ENCODE measurements around the gene RGSL1. TPM values are rescaled to one million over a fixed set of nuclear protein-coding genes. Genes with fewer than 3 reads are reported as not detected.

The RGSL1 gene
- total and polyA plus RNA-seq, 10 donors: not detected

- 77 to 88% (median 78%) methylated on average over 1 of the region's 1 CpG for WGBS, 5 donors
- TF ChIP-seq CTCF (IDR thresholded peaks at IDR 0.05 in 8 of 11, conservative IDR thresholded peaks at IDR 0.05 in 3 of 11): no peak
- TF ChIP-seq POLR2A (IDR thresholded peaks at IDR 0.05): no peak
- TF ChIP-seq POLR2AphosphoS5 (IDR thresholded peaks at IDR 0.05): no peak
- Histone ChIP-seq H3K4me1 (no peaks in the 10 kb centered on the region), H3K4me3 (no peak overlapping the region), H3K36me3 (no peaks in the 10 kb centered on the region), H3K27ac (no peak overlapping the region), H3K27me3 (replicated peaks in 1 of 7) (peaks cover 0 to 27% (median 0%) of the 10 kb centered on the region in 7 donors), H3K9me3 (peaks cover 0 to 11% (median 0%) of the 10 kb centered on the region in 8 donors)
- intact Hi-C loops (cut with DNase I; ENCODE audit: low total_unique reads): no loop called here
- no peak for DNase-seq
Observed at GRCh38 chr1:182406012-182406411, 43.9 kb upstream of the RGSL1 start.

GRCh38 chr1:182407724-182408123 lies 42.2 kb upstream of the RGSL1 start:
- Histone ChIP-seq H3K9me3 (peaks cover 0 to 11% (median 0%) of the 10 kb centered on the region in 8 donors), H3K4me3 (no peak overlapping the region), H3K27me3 (replicated peaks in 1 of 7) (peaks cover 0 to 23% (median 0%) of the 10 kb centered on the region in 7 donors), H3K4me1 (no peaks in the 10 kb centered on the region), H3K27ac (no peak overlapping the region), H3K36me3 (no peaks in the 10 kb centered on the region)
- intact Hi-C loops (cut with DNase I; ENCODE audit: low total_unique reads): no loop called here
- DNase-seq: no peak
- 47 to 69% (median 57%) methylated on average over 3 of the region's 3 CpGs for WGBS, 5 donors
- TF ChIP-seq POLR2AphosphoS5 (IDR thresholded peaks at IDR 0.05): no peak
- no peak for TF ChIP-seq CTCF (IDR thresholded peaks at IDR 0.05 in 8 of 11, conservative IDR thresholded peaks at IDR 0.05 in 3 of 11)
- no peak for TF ChIP-seq POLR2A (IDR thresholded peaks at IDR 0.05)

- DNase-seq: no peak
- intact Hi-C loops (cut with DNase I; ENCODE audit: low total_unique reads): no loop called here
- Histone ChIP-seq H3K9me3 (peaks cover 0 to 11% (median 0%) of the 10 kb centered on the region in 8 donors), H3K27ac (no peak overlapping the region), H3K27me3 (replicated peaks in 1 of 7) (peaks cover 0 to 24% (median 0%) of the 10 kb centered on the region in 7 donors), H3K4me1 (no peaks in the 10 kb centered on the region), H3K36me3 (no peaks in the 10 kb centered on the region), H3K4me3 (no peak overlapping the region)
- no peak for TF ChIP-seq CTCF (IDR thresholded peaks at IDR 0.05 in 8 of 11, conservative IDR thresholded peaks at IDR 0.05 in 3 of 11)
- no peak for TF ChIP-seq POLR2AphosphoS5 (IDR thresholded peaks at IDR 0.05)
- TF ChIP-seq POLR2A (IDR thresholded peaks at IDR 0.05): no peak
- 64 to 77% (median 69%) methylated on average over 3 of the region's 3 CpGs for WGBS, 5 donors
Observed at GRCh38 chr1:182408435-182409075, 41.4 kb upstream of the RGSL1 start.

GRCh38 chr1:182410138-182410537 lies 39.8 kb upstream of the RGSL1 start:
- no peak overlapping the region for H3K27ac ChIP-seq
- WGBS, 5 donors: 67 to 83% (median 70%) methylated on average over 4 of the region's 4 CpGs
- intact Hi-C loops (cut with DNase I; ENCODE audit: low total_unique reads): no loop called here
- no peak for TF ChIP-seq POLR2AphosphoS5 (IDR thresholded peaks at IDR 0.05)
- peaks cover 0 to 11% (median 0%) of the 10 kb centered on the region in 8 donors for H3K9me3 ChIP-seq
- peaks cover 0 to 34% (median 0%) of the 10 kb centered on the region in 7 donors for H3K27me3 ChIP-seq (replicated peaks in 1 of 7)
- H3K4me3 ChIP-seq: no peak overlapping the region
- DNase-seq: no peak
- no peaks in the 10 kb centered on the region for H3K36me3 ChIP-seq
- H3K4me1 ChIP-seq: no peaks in the 10 kb centered on the region

Data from spleen (tissue), 11 donors.